A172 (cell line): Measurements from ENCODE around the gene FXYD5. TPM values are rescaled to one million over a fixed set of nuclear protein-coding genes. Genes with fewer than 3 reads are reported as not detected.
A peak's percentile ranks its signal among the peaks of the same experiment; 100 is the strongest.

Experiments
- DNase-seq: peaks from one replicate; pipeline ENCODE4 v3.0.0-alpha.2; 2015; ENCODE audit warnings: low spot score
- total RNA-seq: library from RNA; depleted of rRNA; stranded (reverse); fragments of >200 nt; shearing (Covaris generic); gene quantifications from 2 replicates; pipeline ENCODE4 v1.2.3, GENCODE V29; 2014

The FXYD5 gene
- total RNA-seq, 1 experiment from 2014 or later: 93.9 TPM

- DNase-seq: no peak
Measured at GRCh38 chr19:35155981-35156672, 1.6 kb downstream of the FXYD5 start.

- no peak for DNase-seq
Measured at GRCh38 chr19:35156673-35157014, 2.1 kb downstream of the FXYD5 start.

GRCh38 chr19:35157431-35157830 lies 2.9 kb downstream of the FXYD5 start:
- no peak for DNase-seq

- no peak for DNase-seq
Measured at GRCh38 chr19:35159606-35160005, 5.1 kb downstream of the FXYD5 start.

GRCh38 chr19:35160629-35161433 lies 6.3 kb downstream of the FXYD5 start:
- no peak for DNase-seq

- no peak for DNase-seq
Measured at GRCh38 chr19:35161434-35161743, 6.9 kb downstream of the FXYD5 start.

GRCh38 chr19:35162471-35163326 lies 8.2 kb downstream of the FXYD5 start:
- DNase-seq: peak; percentile 95

GRCh38 chr19:35164418-35164817 lies 9.9 kb downstream of the FXYD5 start:
- peak; percentile 94 for DNase-seq

- no peak for DNase-seq
Measured at GRCh38 chr19:35165200-35166058, 10.9 kb downstream of the FXYD5 start.

GRCh38 chr19:35166100-35167063 lies 11.8 kb downstream of the FXYD5 start:
- no peak for DNase-seq

- DNase-seq: no peak
Measured at GRCh38 chr19:35167251-35168119, 12.9 kb downstream of the FXYD5 start.

- DNase-seq: peak; percentile 62
Measured at GRCh38 chr19:35168196-35168595, 13.7 kb downstream of the FXYD5 start.

- no peak for DNase-seq
Measured at GRCh38 chr19:35169221-35169995, 14.9 kb downstream of the FXYD5 start.

GRCh38 chr19:35170359-35171061 lies 16.0 kb downstream of the FXYD5 start:
- no peak for DNase-seq

- DNase-seq: no peak
Measured at GRCh38 chr19:35171730-35172129, 17.2 kb downstream of the FXYD5 start.

- DNase-seq: no peak
Measured at GRCh38 chr19:35174226-35174625, 19.7 kb downstream of the FXYD5 start.

GRCh38 chr19:35176181-35176570 lies 21.6 kb downstream of the FXYD5 start:
- no peak for DNase-seq
